ENCODE data around the gene LMO1.

- TF ChIP-seq REST (IDR thresholded peaks at IDR 0.05; ENCODE audit: insufficient replicate concordance, low read depth) (no peak), CTCF (IDR thresholded peaks at IDR 0.05; ENCODE audit: insufficient read depth, low read length) (no peak), POLR2AphosphoS5 (IDR thresholded peaks at IDR 0.05; ENCODE audit: low read depth) (no peak)
These were observed 37.9 kb upstream of the LMO1 start for GRCh38 chr11:8301622-8302021.

All from HL-60 (cell line).